ENCODE data around the gene ELAVL2.
A peak's percentile ranks its signal among the peaks of the same experiment; 100 is the strongest.

The ELAVL2 gene

DNA sequence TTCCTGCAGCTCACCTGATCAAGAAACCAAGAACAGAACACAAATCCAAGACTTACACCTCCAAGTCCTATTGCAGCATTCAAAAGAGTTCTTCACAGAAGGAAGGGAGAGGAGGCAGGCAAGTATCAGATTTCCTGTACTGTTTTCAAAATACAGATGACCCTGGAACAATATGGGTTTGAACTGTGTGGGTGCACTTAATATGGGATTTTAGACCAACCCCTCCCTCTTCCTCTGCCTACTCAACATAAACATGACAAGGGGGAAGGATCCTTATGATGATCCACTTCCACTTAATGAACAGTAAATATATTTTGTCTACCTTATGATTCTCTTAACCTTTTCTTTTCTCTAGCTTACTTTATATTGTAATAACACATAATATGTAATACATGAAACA is 104.6 kb downstream of the ELAVL2 start:
- no peak for DNase-seq

DNA sequence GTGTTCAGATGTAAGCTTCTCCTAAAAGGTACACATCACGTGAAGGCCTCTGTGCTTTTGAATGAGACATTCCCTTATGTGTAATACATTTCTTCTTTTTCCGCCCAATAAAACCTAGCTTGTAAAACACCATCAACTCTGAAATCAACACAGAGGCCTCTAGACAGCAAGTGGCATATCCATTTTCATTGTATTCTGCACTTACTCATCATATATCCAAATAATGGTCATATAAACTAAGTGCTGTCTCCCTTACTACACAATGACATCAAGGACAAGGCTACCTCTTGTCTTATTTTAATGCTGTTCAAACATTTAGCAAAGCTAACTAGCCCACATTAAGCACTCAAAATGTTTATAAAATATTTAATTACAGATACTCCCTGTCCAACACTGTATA is 108.5 kb downstream of the ELAVL2 start:
- peak; percentile 68 for DNase-seq

DNA sequence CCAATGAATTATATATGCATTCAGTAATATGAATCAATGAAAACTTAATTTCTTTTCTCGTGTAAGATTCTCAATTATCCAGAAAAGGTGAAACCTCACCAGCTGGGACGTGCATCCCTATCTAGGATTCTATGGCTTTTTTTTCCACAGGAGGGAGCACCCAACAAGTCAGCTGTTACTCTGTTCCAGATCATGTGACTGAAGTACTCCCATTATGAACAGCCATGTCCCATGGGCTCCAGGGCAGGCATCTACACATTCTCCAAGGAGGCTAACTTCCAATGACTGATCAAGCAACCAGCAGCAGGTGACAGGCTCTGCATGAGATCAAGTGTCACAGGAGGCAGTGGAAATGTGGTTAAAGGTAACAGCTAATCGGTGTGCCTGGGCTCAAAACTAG is 118.8 kb downstream of the ELAVL2 start:
- no peak for DNase-seq

DNA sequence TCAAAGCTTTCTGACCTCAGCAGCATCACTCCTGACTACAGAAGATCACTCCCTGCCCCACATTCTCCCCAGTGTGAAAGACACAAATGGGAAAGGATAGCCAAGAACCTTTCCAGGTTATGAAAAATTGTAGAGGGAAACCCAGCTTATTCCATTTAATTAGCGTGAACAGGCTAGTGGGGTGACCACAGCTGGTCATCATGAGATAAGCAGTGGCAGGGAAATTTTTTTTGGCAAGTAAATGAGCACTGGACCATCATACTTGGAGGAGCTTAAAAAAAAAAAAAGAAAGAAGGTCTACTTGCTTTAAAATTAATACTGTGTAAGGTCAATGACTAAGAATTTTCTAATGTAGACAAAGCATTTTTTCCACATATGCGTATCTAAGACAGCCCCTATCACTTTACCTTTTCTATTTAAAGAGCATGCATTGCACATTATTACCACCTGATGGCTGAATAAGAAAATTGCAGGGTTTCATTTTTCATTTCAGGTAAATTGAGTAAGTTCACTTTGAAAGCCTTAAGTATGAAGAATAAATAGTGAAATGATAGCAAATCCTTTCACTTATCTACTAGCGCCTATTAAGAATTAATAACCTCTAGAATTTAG is 123.6 kb downstream of the ELAVL2 start:
- no peak for DNase-seq

DNA sequence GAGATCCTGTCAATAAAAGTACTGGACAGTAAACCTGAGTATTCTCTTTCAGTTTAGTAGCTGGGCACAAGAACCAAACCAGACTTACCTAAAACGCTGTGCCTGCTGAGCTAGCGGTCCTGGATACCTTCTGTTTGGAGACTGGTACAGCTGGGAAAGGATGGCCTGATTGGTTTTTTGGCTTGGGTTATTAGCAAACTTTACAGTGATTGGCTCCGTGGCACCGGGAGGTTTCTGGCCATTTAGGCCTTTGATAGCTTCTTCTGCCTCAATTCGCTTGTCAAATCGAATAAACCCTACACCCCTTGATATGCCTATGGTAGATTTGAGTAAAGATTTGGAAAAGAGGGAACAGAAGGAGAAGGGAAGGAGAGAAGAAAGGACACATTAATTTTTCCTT is 124.7 kb downstream of the ELAVL2 start:
- no peak for DNase-seq

DNA sequence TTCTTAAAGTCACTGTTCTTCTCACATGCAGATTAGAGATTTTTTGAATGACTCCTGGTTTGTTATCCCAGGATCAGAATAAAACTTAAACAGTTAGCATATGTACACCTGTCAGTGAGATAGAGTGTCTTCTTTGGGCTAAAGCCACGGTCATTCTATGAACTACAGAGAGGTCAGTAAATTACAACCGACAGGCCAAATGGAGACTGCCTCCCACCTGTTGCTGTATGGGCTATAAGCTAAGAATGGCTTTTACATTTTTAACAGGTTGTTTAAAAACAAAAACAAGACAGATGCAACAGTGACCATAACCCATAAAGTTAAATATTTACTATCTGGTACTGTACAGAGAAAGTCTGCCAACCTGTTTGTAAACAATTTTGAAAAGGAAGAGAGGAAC is 125.7 kb downstream of the ELAVL2 start:
- DNase-seq: no peak

DNA sequence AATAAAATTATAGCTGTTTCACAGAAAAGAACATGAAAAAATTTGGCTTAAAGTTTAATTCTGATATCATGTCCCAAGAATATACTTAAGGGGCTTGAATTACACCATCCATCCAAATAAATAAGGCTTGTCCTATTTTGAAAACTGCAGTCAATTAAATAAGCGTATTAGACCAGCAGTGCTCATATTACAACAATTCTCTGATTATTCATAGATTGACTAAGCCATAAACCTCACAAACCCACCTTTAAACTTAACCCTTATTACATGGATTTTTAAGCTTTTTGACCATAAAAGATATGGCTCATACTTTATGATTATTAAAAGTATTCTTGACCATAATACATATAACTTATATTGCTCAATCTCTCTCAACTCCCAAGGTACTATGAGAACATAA is 127.9 kb downstream of the ELAVL2 start:
- DNase-seq: no peak

DNA sequence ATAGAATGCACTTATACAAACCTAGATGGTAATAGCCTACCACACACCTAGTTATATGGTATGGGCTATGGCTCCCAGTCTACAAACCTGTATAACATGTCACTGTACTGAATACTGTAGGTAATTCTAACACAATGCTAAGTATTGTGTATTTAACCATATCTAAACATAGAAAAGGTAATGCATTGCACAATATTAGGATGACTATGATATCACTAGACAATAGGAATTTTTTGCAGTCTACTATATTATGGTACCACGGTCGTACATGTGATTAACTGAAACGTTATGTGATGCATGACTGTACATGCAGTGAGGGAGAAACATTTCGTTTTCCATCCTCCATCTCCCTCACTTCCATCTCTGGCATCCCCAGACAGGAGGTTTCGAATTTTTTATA is 130.5 kb downstream of the ELAVL2 start:
- DNase-seq: no peak

DNA sequence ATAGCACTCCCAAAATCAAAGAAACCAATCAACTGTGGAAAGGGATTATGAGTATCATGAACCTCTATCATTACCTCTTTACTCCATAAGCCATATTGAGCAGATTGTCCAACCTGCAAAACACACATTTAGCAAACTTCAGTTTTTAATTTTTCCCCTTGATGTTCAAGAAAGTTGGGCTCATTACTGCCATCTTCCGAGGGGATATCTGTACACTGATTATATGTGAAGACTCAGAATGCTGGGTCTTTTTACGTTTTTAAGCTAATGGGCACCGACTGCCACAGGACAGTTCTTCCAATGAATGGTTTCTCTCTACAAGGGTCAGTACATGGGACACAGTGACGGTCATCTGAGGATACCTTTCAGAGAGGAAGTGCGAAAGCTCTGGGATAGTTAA is 132.7 kb downstream of the ELAVL2 start:
- DNase-seq: no peak

DNA sequence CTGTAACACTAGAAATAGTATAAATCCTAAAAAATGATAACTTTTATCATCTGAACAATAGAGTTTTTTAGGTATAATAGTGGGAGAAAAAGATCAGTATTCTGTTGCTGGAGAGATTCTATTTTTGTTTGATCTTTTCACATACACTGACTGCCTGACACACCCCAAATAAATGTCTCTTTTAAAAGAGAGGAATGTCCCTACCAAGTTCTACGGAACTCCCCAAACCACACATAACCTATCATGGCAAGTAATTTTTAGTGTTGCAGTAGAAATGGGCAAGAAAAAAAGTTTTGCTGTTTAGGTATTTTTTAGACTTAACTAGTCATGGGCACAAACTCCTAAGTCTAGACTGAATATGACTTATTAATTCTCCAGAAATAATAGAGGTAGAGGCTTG is 139.1 kb downstream of the ELAVL2 start:
- no peak for DNase-seq

DNA sequence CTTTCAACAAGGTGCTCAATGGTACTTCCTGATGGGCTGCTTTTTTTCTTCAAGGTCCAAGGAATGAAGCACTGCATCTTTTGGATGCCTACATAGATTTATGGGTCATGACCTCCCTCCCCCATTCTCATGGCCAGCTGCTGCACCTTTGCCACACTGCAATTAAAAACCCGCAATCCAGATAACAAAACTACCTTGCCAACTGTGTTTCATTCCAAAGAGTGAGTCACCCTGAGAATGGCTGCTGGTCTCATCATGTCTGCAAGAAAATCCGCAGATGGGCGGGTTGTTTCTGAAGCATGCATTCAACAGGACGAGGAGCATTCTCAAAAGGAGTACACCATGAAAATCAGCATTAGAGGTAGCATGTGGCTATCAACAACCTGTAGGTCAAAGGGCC is 139.8 kb downstream of the ELAVL2 start:
- no peak for DNase-seq

DNA sequence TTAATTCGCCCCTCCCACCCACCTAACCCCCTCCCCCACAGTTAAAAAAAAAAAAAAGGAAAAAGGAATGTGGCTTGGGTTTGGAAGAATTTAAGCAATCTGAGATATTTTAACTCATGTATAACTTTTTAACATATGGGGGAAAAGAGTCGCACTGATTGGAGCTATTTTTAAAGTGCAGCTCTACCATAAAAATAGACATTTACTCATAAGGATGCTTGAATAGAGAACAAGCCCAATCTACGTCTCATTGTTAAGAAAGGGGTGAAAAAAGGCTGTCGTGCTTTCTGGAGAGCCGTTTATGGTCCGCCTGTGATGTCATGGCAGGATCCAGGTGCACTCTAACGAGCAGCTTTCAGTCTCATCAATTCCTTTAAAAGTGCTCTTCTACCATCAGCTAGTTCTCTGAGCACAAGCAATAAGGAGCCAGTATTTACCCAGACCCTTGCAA is 142.4 kb downstream of the ELAVL2 start:
- no peak for DNase-seq

DNA sequence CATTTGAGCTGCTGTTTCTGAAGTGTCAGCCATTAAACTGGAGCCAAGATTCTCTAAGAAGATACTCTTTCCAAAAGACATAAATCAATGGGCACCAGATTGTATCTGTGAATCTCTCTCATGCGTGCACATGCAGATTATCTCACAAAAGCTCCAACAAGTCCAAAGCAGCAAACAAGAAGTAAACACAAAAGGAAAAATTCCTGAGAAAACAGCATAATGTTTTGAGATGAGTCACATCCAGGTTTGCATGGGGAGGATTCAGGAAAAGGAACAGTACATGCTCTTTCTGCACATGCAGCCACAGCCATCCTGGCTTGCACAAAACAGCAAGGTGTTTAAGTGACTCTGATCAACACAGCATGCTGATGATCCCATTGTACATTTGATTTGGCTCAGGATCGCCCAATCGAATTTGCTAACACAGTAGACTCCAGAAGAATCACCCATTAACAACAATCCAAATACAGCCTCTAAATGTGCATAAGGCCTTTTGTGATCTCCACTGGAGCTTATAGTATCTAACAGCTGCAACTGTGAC is 143.1 kb downstream of the ELAVL2 start:
- DNase-seq: no peak

DNA sequence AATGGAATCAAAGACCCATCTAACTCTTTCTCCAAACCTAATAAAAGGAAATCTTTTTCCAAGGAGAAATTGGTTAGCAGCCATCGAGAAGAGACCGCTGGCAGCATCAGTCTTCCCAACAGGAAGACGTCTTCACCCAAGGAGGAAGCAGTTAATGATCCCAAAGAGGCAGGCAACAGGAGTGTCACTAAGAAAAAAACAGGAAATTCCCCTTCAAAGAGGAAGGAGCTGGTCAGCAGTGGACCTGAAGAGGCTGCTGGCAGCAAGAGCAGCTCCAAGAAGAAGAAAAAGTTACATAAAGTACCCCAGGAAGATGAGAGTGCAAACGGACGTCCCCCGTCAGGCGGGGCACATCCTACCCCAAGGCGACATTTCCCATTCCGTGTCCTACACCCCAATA is 143.7 kb downstream of the ELAVL2 start:
- DNase-seq: no peak

DNA sequence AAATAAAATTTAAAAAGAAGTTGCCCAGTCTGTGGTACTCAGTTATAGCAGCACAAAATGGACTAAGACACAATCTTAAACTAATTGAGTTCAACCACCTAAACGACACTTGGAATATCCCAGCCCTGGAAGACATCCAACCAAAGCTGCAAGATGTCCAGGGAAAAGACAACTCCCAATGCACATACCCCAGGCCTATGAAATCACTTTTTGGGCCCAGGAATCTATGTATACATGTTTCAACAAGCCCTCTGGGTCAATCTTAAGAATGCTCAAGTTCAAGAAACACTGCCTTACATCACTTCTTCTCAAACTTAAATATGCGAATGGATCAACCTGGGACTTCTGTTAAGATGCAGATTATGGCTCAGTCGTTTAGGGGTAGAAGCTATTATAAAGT is 148.6 kb downstream of the ELAVL2 start:
- no peak for DNase-seq

DNA sequence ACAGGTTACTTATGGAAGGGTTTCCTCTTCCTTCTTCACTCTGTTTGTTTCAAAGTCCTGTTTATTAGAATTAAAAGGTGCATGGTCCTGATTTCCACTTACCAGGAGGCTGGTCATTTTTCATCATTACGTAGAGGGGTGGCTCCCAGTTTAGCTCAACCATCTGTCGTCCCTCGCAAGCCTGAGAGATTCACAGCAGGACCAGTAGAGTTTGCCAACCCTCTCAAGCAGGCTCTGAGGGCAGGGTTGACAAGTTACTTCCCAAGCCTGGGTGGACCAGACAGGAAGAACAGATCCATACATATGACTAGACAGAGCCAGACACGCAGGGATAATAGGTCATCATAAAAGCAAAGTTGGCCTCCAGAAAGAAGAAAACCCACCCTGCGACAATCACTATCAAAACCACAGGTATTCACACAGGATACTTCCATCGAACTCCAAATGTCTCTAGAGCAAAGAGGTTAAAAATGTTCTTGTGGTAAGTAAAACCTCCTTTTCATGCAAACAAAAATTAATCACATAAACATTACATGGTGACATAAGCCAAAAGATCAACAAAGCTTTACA is 151.9 kb downstream of the ELAVL2 start:
- DNase-seq: no peak

DNA sequence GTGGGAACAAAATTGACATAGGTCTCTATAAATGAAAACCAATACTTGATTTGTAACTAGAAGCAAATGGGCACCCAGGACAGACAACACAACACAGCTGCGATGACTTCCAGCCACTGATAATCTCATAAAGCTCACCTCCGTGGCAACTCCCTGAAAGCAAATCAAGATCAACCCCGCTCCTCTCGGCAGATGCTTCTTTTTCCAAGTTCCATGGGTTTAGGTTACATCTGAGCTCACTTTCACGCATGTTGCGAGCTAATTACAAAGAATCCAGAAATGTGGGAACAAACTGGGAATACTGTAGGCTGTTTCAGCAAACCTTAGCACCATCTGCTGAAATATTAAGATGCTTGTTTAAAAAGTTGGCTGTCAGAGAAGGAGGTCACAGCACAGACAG is 153.9 kb downstream of the ELAVL2 start:
- no peak for DNase-seq

DNA sequence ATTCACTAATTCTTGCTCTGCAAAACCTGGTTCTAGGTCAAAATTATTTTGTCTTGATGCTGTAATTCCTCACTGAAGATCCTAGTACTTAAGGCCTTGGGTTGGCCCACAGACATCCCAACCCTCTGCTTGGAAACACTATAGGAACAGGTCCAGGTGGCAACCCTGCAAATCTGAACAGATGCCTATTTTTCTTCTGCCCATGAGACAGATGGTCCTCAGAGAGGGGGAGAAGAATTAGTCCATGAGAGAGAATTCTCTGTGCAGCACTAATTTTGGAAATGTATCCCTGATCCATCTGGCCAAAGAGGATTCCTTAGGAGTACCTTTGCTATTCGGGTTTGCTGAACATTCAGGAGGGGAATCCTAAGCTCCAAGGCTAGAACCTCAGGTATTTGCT is 156.3 kb downstream of the ELAVL2 start:
- no peak for DNase-seq

DNA sequence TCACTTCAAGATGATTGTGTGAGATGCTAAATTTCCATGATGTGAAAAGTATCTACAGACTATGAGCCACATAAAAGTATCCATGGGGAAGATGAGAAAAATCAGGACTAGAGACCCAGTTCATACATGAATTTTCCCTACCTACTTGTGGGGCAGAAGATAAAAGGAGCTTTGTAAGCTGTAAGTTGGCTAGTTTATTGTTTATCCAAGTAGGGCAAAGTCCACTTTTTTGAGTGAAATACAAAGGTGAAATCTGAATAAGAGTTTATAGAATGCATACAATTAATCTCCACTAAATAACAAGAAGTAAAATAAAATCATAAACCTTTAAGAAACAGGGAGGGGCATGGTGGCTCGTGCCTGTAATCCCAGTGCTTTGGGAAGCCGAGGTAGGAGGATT is 160.4 kb downstream of the ELAVL2 start:
- no peak for DNase-seq

DNA sequence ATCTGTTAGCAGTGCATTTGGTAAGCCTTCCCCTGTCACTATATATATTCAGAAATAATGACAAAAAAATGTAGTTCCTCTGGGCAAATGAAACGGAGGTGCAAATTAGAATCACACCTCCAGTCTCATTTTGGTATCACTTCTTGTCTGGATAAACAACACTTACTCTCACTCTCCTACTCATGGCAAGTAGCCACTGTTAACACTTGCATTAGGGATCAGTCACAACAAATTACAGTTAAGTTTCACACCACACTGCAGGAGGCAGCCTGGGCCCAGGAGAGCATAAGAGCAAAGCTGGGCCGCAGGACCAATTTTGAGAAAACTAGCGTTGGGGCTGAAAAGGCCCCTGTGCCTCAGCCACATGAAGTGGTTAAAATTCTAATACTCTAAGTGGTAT is 161.0 kb downstream of the ELAVL2 start:
- DNase-seq: no peak

DNA sequence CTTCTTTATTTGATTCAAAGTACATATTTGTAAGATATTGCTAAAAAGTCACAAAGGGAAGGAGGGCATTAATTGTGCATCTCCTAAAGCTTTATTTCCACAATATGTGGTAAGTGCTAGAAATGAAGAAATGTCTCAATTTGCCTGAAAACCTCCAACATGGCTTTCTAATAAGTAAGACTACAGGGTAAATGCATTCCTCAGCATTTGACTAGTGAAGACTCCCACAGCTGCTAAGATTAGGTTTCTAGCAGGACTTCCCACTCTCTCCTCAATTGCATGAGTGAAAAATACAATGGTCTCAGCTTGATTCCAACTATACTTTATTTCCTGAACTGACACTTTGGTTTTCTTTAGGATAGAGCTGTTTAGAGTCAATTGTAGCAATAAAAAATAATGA is 162.1 kb downstream of the ELAVL2 start:
- DNase-seq: no peak

DNA sequence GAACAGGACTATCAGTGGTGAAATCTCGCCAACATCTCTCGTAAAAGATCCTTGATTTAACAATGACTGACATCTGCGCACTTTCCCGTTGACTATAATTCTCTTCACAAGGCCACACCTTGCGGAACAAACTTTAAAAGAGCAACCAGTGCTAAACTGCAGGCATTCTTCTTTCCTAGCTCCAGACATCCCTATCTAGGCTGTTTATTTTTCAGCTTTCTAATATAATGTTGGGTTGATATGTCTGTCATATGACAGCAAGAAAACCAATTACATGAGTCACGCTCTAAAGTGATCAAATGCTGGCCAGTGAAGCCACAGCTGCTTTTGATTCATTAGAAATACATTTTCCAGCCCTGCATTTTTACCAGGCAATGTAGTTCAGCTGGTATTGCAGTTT is 162.5 kb downstream of the ELAVL2 start:
- DNase-seq: no peak

DNA sequence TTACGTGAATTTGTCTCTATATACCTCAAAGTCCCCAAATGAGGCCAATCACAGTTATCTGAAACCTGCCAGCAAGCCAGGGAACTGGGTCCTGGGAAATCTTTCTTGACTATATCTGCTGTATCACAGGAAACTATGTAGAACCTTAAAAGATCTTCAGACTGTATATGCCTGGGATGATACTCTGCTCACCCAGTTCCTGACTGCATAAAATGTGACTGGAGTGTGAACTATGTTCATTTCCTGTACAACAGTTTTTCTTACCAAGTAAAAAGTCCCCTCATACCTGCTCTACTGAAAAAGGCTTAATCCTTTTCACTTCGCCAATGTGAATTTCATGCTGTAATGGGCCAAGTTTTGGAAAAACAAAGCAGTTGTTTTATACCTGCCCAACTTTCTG is 162.9 kb downstream of the ELAVL2 start:
- DNase-seq: no peak

DNA sequence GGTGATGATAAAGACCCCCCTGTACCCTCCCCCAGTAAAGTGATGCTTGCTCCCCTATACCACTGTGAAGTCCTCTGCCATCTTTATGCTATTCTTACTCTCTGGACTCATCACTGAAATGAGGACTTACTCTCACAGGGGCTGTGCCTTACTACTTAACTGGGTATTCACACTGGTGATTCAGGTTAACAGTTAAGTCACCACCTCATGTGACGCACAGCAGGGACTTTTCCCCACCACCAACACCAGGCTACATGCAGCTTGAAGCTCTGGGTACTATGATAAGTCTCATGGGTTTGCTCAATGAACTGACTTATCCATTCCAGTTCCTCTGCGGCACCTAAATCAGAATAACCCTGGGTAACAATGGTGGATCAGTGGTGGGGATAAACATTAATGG is 163.7 kb downstream of the ELAVL2 start:
- DNase-seq: no peak

DNA sequence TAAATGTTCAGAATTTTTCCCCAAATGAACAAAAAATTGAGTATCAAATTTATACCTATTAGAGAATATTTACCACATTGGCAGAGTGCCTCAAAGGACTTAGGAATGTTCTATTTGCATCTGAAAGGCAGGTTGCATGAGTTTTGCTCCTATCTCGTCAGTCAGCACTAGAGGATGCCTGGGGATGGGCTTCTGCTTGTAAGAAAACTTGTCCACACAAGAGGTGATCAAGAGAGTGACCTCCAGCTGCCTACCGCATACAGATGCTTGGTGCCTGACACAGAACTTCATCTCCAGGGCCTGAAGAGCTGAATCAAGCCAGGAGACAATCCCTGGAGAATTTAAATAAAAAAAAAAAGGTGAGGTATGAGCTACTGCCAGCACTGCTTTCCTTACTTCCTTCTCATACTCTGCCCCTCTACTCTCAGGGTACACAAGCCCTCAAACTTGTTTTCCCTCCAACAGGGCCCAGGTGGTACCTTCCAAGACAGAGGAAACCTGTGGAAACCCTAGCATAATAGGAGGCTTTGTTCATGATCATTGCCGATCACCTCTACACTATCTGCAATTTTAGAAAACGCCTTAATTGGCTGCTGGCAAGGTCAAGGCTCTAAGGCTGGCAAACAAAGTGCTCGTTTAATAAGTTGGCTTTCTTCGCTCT is 166.6 kb downstream of the ELAVL2 start:
- DNase-seq: no peak

All from NCI-H187 treated with DMSO at 0.1 percent for 48 hours (cell line).